Transverse colon (tissue), 3 donors: ENCODE results near the gene RASAL2.

Source experiments
- CTCF ChIP-seq, 5 experiments: fragments of 200-600 bp in 3 of 5; fragments of 450-650 bp in 2 of 5; sonication (generic) in 3 of 5; IDR thresholded peaks; 1 replicate in 2 of 5; 2 replicates in 3 of 5; pipeline ENCODE4 v1.5.1; 2016 to 2017; ENCODE audit warnings: antibody characterized with exemption in 5 of 5, inconsistent platforms in 3 of 5, mild to moderate bottlenecking in 2 of 5, moderate library complexity in 1 of 5
- EP300 ChIP-seq: sonication (generic); formaldehyde crosslinking; IDR thresholded peaks from one replicate; pipeline ENCODE4 v1.6.1; 2017; ENCODE audit warnings: antibody characterized with exemption, low read depth

- no peak for TF ChIP-seq EP300
- TF ChIP-seq CTCF (IDR thresholded peaks at IDR 0.05), result no peak
Measured at GRCh38 chr1:178155481-178156255, 61.8 kb downstream of the RASAL2 start.
